ENCODE measurements around the gene ASNSD1. TPM values are rescaled to one million over a fixed set of nuclear protein-coding genes. Genes with fewer than 3 reads are reported as not detected.

ASNSD1 gene
- total and polyA plus RNA-seq, 9 of the 15 experiments (the other 6 are each of a cell fraction or from before 2014, with no cell fraction given): 23.9 to 56.4 (median 38.3) TPM

- TF ChIP-seq FOS (IDR thresholded peaks at IDR 0.05; ENCODE audit: extremely low read depth, insufficient read length) (no peak), CHD4 (IDR thresholded peaks at IDR 0.05; ENCODE audit: insufficient read depth, insufficient replicate concordance, low read depth, low read length, poor library complexity, severe bottlenecking) (no peak)
These were observed 31.5 kb upstream of the ASNSD1 start (continued) for GRCh38 chr2:189629531-189630453.

- no peak for FAIRE-seq
- Histone ChIP-seq H3K79me2 (ENCODE audit: control insufficient read depth, insufficient read depth, low read length) (no peaks in the 10 kb centered on the region), H3K4me1 (replicated peaks in 1 of 2; ENCODE audit: control insufficient read depth in 2 of 2, insufficient read depth in 2 of 2, low read length in 2 of 2) (peaks cover 0 to 5% of the 10 kb centered on the region in 2 experiments; a peak in 1 of 5 replicates), H3K27me3 (ENCODE audit: control insufficient read depth in 2 of 2, insufficient read depth in 2 of 2, low read length in 2 of 2) (no peaks in the 10 kb centered on the region), H3K9me1 (ENCODE audit: control insufficient read depth, insufficient read depth, low read length) (no peaks in the 10 kb centered on the region), H3K4me3 (no peak overlapping the region), H2AFZ (ENCODE audit: low read depth, low read length) (0 out of 2 replicates have a peak overlapping the region, but pooled peaks have one; percentile 32), H3K4me2 (ENCODE audit: insufficient read depth, low read length) (no peak overlapping the region), H3K9me3 (replicated peaks; ENCODE audit: control insufficient read depth, insufficient read depth, low read depth, low read length) (no peaks in the 10 kb centered on the region), H3K27ac (ENCODE audit: extremely low read depth, low read depth, low read length) (no peak overlapping the region), H3K36me3 (ENCODE audit: control insufficient read depth, insufficient read depth, low read length) (no peaks in the 10 kb centered on the region), H3K9ac (ENCODE audit: insufficient read depth in 1 of 2, low read depth in 2 of 2, low read length in 2 of 2) (no peak overlapping the region), H4K20me1 (replicated peaks; ENCODE audit: control insufficient read depth, insufficient read depth, low read length) (no peaks in the 10 kb centered on the region)
- no peak for TF ChIP-seq ZNF280A (IDR thresholded peaks at IDR 0.05; ENCODE audit: low read depth, partially characterized antibody)
- TF ChIP-seq RBM14 (IDR thresholded peaks at IDR 0.05; ENCODE audit: borderline replicate concordance, insufficient read depth, low read depth, low read length): no peak
- in situ Hi-C loops (cut with MboI) (loop anchor here (5.0 to 10.0 kb wide), 2 partner anchors 50 to 147 kb away; partner anchors contain the start of gene SLC40A1), intact Hi-C loops (cut with micrococcal nuclease) (no loop called here)
- WGBS (ENCODE audit: insufficient coverage, low coverage, missing lambda C conversion rate): 43% methylated on average over 4 of the region's 4 CpGs
- DNase-seq (ENCODE audit: extremely low read depth in 1 of 4, low spot score in 3 of 4): no peak
- ChIA-PET POLR2A (no interaction called here), CTCF (ENCODE audit: low intra/inter-chr PET ratio) (interaction anchor here (0.6 kb wide), 1 partner anchor 128 kb away, joined by 3 read pairs; no protein-coding TSS in a partner anchor)
- no peak for ATAC-seq
- BruUV-seq (replicated peaks): no TSS peak
These were observed 29.4 kb upstream of the ASNSD1 start for GRCh38 chr2:189631849-189632248.
